GM19455 (cell line): ENCODE data around the gene GPR146.
"Not testable (repeated sequence)": the region's sequence is repeated elsewhere in the genome, so short reads cannot be mapped to it uniquely, and the experiment has no call there.

Experiments
- ATAC-seq: cut with Tn5 transposase; IDR thresholded peaks from one replicate; pipeline ENCODE4 v1.9.1; 2021; ENCODE audit not compliant: unreplicated experiment

Gene GPR146, protein sequence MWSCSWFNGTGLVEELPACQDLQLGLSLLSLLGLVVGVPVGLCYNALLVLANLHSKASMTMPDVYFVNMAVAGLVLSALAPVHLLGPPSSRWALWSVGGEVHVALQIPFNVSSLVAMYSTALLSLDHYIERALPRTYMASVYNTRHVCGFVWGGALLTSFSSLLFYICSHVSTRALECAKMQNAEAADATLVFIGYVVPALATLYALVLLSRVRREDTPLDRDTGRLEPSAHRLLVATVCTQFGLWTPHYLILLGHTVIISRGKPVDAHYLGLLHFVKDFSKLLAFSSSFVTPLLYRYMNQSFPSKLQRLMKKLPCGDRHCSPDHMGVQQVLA

DNA sequence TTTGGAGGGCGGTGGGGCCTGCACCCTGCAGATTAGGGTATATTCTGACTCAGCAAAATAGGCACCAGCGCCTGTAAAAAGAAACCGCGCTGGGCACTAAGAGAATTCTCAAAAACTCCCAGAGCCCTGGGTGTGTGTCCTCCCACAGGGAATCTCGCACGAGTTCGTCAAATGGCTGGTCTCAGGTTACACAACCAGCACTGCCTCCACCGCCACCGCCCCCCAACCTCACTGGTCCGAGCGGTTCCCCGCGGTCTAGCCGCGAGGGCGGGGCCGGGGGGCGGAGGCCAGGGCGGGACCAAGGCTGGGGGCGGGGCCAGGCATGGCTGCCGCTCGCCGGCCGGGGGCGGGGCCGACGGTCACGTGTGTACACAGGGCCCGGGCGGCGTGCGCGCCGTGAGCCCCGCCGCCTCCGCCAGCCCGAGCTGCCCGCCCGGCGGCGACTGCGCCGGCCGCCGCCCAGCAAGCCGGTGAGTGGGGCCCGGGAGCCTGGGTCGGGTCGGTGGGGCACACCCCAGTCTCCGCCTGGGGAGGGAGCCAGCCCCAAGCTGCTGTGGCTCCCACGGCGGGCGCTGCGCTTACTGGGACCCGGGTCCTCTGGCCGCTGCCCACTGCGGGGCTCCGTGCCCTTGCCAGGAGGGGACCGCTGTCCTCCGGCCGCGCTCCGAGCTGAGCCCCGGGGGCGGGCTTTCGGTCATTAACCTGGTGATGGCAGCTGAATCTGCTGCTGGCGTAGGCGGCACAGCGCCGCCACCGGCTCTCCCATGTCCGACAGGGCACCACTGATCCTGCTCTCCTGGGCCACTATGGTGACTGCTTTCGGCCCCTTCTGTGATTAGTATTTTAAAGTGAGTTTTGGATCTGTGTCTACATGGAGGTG lies at the start of gene GPR146:
TSS of gene GPR146 (plus strand) at position 358 of the 880 bp plus-strand sequence. CDS start 12,970 bp downstream, outside the sequence.
- peak; percentile 90 for ATAC-seq

DNA sequence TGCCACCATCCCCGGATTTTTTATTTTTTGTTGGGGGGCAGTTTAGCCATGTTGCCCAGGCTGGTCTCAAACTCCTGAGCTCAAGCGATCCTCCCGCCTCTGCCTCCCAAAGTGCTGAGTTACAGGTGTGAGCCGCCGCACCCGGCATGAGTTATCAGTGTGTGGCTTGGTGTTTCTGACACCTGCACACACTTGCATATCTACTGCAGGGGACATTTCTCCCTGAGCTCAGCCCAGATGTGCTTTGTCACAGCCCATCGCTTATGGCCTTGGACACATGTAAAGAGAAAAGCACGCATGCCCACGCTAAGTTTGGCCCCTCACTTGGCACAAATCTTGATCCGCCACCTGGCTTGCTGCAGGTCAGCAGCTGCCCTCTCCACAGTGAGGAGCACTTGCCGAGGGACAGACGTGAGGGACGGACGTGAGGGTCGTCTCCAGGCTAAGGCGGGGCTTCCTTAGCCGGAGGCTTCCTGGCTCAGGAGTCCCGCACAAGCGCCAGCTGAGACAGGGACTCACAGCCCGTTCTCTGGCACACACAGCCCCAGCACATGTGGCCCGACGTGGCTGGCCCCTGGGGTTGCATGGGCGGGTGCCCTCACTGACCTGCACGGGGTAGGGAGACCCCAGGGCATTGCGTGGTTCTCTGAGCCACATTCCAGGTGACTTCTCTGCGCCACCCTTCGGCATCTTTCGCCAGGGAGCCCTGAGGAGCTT lies 49.6 kb upstream of the GPR146 start:
- no peak for ATAC-seq

DNA sequence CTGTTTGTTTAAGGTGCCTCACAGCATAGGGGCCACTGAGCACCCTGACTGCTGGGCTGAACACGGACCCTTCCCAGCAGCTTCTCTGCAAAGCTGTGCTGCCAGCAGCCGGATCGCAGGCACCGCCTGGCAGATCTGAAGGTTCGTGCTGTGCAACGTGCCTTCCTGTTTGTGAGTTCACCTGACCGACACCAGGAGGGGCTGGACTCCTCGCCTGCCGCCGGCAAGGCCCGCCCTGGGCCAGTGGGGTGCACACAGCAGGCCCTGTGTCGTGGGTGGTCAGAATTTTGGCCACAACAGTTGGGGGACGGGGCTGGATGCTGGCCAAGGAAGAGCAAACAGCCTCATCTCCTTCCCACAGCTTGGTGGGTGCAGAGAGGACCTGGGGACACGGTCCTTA lies 48.8 kb upstream of the GPR146 start:
- no peak for ATAC-seq

DNA sequence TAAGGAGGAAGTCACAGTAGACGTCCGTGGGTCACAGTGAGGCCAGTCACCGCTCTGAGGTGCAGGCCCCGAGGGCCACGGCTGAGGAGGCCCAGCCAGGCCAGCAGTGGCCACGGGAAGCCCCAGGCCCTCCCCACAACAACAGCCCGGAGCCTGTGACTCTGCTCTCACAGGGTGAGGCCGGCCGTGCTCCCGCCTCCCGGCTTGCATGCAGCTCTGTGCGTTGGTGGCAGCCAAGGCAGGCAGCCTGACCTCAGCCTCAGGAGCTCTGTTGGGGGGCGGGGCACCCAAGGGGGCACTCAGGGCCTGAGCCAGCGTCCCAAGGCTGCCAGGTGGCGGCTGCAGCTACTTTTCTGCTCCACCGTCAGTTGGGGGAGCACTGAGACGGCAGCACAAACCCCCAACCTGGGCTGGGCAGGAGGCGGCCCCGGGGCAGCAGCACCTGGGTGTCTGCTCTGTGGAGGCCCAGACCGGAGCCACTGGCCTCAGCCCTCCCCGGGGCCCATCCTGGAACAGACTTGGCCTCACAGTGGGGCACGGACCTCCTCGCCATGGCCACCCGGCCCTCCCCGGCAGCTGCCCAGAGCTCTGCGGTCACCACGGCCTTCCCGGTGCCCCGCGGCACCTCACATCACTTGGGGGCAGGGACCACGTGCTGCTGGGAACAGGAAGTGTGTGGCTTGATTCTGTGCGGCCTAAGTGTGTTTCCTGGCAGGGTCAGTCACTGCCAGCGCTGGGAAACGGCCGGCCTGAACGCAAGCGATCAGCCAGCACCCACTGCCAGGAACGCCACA lies 48.1 kb upstream of the GPR146 start:
- ATAC-seq, result no peak

DNA sequence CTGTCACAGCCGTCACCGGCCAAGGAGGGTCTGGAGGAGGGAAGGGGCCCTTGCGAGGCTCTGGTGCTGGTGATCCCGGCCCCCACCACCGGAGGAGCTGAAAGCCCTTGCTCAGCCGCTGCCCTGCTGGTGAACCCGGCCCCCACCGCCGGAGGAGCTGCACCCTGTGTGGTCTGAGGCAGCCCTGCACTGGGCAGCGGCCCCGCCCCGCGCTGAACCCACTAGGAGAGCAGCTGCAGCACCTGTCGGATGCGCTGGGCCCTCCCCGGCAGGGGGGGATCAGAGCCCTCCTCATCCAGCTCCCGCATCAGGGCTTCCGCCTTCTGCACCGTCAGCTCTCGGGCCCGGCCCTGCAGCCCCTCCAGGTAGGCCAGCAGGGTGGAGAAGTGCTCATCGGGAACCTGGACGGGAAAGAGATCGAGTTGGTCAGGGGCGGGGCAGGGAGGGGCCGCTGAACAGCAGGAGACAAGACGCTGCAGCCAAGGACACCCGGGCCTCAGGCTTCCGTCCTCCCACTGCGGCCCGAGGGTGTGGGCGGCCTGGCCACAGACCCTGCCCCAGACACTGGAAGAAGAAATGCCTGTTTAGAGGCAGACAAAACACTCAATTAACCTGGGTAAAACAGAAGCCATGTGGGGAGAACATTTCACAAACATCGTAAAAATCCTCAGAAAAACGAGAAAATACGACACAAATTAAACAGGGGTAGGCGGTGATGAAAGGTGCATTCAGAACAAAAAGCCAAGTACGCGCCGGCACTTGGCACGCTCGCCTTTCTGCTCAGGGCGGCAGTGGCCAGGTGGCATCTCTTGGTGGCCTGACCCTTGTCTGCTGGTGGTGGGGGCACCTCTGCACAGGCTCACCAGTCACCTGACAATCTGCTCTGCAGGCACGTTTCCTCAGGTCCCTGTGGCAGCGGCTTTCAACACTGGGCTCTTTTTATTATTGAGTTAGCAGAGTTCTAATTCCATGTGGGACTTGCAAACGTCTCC lies 46.6 kb upstream of the GPR146 start:
- ATAC-seq, result no peak

DNA sequence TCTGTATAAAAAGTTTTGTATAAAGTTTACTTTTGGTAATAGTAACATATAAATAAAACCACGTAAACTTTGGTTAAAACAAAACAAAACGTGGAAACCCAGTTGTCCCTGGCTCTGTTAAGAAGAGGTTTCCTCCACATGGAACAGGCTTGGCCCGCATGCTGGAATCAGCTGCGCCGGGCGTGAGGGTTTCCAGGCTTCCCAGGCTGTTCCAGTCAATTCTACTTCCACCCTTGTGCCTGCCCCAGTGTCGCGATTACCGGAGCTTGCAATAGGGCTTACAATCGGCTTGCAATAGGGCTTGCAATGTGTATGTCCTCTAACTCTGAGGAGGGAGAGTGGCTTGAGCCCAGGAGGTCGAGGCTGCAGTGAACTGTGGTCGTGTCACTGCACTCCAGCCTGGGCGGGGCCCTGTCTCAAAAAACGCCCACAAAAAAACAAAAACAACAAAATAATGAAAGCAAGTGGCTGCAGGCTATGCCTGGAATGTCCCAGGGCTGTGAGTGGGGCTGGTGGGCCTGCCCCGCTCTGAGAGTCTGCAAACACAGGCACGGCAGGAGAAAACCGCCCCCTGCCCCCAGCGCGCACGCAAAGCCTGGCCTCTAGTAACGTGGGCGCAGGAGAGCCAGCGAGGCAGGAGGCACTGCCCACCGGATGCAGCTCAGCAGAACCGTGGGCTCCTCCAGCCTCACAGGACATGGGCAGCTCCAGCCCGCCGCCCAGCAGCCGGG lies 45.0 kb upstream of the GPR146 start:
- peak; percentile 24 for ATAC-seq

DNA sequence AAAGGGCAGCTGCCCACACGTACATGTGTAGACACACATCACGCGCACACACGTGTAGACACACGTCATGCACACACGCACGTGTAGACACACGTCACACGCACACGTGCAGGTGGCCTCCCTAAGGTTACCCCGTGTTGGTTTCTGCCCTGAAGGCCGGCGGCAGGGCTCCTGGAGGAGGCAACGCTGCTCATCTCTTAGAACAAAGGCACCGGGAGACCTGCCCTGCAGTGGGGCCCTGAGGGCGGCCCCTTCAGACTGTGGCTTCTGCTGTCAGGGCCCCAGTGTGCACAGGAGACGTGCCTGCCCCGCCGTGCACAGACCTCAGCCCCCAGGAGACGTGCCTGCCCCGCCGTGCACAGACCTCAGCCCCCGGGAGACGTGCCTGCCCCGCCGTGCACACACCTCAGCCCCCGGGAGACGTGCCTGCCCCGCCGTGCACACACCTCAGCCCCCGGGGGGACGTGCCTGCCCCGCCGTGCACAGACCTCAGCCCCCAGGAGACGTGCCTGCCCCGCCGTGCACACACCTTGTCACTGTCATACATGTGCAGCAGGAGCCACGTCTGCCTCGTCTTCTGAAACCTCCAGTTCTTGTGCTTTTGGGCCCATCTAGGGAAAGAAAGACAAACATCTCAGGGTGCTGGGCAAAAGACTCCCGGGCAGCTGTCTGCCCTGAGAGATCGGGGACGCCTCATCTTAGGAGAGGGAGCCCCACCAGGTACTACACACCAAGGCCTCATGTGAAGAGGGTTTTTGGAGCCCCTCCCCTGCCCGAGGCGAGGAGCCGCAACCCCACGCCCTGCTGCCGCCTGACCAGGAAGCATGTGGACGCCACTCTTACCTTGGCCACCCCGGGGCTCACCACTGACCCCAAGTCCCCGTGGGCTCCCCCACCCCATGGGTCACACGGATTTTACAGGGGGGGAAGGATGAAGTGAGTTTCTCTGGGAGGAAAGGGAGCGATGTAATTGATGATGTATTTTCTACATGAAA lies 44.1 kb upstream of the GPR146 start:
- ATAC-seq, result peak; percentile 71

DNA sequence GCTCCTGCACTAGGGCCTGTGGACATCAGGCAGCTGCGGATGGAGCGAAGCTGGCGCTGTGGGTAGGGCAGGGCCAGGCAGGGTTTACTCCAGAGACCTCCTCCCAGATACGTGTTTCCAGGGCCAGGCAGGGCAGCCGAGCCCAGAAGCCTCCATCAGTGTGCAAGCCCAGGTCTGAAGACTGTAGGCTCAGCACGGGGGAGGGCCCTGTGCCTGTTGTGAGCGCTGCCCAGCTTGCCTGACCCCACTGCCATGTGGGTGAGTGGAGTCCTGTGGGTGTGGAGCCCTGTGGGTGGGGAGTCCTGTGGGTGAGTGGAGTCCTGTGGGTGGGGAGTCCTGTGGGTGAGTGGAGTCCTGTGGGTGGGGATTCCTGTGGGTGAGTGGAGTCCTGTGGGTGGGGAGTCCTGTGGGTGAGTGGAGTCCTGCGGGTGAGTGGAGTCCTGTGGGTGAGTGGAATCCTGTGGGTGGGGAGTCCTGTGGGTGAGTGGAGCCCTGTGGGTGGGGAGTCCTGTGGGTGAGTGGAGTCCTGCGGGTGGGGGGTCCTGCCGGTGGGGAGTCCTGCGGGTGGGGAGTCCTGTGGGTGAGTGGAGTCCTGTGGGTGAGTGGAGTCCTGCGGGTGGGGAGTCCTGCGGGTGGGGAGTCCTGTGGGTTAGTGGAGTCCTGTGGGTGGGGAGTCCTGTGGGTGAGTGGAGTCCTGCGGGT lies 43.1 kb upstream of the GPR146 start:
- ATAC-seq, result not testable (repeated sequence)

DNA sequence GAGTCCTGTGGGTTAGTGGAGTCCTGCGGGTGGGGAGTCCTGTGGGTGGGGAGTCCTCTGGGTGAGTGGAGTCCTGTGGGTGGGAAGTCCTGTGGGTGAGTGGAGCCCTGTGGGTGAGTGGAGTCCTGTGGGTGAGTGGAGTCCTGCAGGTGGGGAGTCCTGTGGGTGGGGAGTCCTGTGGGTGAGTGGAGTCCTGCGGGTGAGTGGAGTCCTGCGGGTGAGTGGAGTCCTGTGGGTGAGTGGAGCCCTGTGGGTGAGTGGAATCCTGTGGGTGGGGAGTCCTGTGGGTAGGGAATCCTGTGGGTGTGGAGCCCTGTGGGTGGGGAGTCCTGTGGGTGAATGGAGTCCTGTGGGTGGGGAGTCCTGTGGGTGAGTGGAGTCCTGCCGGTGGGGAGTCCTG lies 42.3 kb upstream of the GPR146 start:
- not testable (repeated sequence) for ATAC-seq

DNA sequence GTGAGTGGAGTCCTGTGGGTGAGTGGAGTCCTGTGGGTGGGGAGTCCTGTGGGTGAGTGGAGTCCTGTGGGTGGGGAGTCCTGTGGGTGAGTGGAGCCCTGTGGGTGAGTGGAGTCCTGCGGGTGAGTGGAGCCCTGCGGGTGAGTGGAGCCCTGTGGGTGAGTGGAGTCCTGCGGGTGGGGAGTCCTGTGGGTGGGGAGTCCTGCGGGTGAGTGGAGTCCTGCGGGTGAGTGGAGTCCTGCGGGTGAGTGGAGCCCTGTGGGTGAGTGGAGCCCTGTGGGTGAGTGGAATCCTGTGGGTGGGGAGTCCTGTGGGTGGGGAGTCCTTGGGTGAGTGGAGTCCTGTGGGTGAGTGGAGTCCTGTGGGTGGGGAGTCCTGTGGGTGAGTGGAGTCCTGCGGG lies 41.9 kb upstream of the GPR146 start:
- not testable (repeated sequence) for ATAC-seq

DNA sequence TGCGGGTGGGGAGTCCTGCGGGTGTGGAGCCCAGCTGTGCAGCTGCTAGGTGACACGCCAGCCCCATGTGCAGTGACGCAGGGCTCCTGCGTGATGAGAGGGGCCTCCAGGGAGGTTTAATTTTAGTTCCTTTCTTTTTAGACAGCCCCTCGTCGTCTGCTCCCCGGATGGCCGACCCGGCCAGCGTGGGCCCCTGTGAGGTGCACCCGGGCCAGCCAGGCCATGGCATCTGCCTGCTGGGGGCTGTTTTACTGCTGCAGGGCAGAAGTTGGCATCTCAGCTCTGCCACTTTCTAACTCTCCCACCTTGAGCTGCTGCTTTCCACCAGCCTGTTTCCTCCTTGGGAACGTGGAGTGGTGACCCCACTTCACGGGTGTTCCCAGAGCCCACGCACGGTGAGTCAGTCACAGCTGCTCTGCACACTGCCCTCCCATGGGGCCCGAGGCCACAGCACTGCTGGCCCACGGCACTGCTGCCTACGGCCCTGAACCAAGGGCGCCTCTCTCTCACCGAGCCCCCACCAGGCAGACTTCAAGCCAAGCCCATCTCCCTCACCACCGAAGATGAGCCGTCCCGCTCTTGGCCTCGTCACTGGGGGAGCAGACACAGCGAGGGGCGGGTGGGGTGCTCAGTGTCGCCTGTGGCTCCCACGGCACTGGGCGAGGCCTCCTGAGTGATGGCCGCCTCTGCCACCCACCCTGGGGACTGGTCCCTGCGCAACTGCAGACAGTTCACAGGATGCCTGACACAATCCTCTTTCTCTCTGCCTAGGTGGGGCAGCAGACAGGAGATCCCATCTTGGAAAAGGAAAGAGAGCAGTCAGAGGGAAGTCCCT lies 40.1 kb upstream of the GPR146 start:
- ATAC-seq, result no peak

DNA sequence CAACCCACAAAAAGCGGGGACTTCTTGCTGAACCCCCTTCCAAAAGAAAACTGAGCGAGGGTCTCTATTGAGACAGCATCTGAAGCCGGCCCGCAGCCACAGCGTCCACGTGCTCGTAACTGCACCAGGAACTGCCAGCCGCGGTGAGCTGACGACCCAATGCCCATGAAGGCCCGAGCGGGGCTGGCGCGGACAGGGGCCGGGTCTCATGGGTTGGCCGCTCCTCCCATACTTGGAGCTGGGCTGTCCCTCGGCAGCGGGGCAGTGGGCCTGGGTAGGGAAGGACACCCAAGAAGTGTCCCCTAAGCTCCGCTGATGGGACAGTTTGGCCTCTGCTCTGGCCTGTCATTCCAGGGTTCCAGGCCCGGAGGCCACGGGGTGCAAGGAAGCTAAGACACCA lies 39.0 kb upstream of the GPR146 start:
- ATAC-seq, result no peak

DNA sequence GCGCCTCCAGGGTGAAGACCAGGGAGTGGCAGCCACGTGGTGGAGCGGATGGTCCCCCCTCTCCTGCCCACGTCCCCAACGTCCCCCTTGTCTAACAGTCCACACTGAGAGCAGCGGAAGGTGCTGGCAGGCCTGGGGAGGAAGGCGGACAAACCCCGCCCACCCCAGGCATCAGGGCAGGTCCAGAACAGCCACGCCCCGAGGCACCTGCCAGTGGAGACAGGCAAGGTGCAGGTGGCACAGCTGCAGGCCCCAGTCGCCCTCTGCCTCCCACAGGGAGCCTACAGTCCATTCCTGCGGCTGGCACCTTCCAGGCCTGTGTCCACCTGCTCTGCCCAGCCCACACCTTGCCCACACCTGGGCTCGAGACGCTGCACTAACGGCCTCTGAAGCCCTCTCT lies 36.4 kb upstream of the GPR146 start:
- no peak for ATAC-seq

DNA sequence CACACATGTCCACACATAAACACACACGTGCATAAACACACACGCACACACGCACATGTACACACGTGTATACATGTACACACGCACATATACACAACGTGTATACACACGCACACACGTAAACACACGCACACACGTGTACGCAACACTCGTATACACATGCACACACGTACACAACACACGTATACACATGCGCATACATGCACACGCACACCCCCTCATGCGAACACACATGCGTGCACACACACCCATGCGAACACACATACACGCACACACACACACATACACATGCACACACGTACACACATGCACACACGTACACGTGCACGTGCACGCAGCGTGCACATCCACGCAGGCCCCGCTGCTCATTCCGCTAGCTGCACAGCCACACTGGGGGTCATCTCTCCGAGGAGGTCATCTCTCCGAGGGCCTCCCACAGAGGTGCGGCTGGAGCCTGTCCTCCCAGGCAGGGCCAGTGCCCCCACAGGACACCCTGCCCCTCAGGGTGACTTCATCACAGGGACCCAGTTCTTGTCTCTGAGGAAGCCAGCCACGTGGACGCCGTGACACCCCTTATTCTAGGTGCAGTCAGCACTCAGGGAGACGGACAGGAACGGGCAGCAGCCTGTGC lies 35.5 kb upstream of the GPR146 start:
- no peak for ATAC-seq

DNA sequence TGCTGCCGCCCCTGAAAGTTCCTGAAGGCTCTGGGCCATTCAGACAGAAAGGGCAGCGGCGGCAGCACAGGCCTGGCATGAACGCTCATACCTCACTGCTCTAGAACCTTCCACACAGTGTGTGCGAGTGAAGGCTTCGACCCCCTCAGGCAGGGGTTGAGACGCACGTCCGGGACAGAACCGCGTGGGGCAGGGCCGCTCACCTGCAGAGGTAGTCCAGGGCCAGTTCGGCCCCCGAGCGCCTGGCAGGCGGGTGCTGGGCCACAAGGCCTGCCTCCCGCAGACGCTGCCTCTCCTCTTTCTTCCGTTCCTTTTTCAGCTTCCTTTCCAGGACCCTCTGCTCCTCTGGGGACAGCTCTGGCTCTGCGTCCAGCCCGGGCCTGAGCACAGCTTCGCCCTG lies 34.6 kb upstream of the GPR146 start:
- no peak for ATAC-seq

DNA sequence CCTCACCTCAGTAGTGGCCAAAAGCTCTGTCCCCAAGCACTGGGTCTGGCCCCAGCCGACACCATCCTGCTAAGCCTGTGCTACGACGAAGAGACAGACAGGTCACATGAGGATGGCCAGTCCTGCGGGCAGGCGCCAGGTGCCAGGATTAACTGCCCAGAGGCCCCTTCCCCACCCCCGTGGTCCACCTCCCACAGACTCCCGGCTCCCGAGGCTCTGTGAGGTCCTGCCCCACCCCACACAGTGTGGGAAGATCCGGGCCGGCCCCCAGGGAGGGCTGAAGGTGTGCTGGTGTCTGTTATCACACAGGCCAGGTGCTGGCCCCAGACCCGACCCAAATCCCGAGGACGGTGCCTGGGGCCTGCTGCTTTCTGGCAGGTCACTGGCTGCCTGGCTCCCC lies 34.1 kb upstream of the GPR146 start:
- ATAC-seq, result no peak
